Heart left ventricle (tissue), 13 donors: Measurements from ENCODE around the gene CPLX3.

Experiments
- CTCF ChIP-seq, 12 donors: fragments of 200-600 bp; sonication (generic) in 4 of 12; IDR thresholded peaks; one replicate each; pipeline versions ENCODE4 v1.5.0 to v1.8.0; 2018 to 2022; ENCODE audit warnings: antibody characterized with exemption in 12 of 12, mild to moderate bottlenecking in 5 of 12
- POLR2A ChIP-seq, 2 donors: fragments of 450-650 bp; IDR thresholded peaks; one replicate each; pipeline ENCODE4 v1.6.1; 2017; ENCODE audit warnings: antibody characterized with exemption in 2 of 2, mild to moderate bottlenecking in 2 of 2, moderate library complexity in 2 of 2
- donor health status: ischemic (EF 13 %, LVEDD 7.1; RV severe dilation, severe dysfunction).
- donor health status: DM: no; HTN: yes; CAD: no.
- donor health status: DM: no; HTN: no; CAD: no.
- donor health status: ischemic (EF 25% LVEDD 6.9; RV normal size, moderate dysfunction).
- donor health status: ischemic (EF 25% LVEDD 5.7; RV mildly dilated, moderate dysfunction).
- donor health status: ischemic (EF 35%, LVEDD 5.7; RV mildly dilated, moderate dysfunction).
- donor health status: nonischemic (EF 11% LVEDD 7.7; RV severe dilation, severe dysfunction).
- donor health status: DM: yes; HTN: yes; CAD: no.
- donor health status: PGD.
- donor health status: ischemic (EF 29% LVEDD 5.4; RV normal size, mild dysfunction).
- donor health status: nonischemic (EF 23%, LVEDD 6.1; RV moderate dilation, normal function).

DNA sequence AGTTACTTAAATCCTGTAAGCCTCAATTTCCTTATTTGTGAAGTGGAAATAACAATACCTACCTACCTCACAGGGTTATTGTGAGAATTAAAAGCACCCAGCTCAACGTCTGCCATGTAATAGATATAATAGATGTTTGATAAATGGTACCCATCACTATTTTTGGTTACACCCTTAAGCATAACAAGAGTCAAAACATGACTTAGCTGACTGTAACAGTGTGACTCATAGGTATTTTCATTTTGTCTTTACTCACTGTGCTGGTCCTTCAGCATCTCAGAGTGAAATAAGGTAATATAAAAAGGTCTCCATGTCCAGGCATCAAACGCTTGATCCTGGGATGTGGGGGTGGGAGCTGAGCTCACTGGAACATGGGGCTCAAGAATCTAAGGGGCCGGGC, 3.1 kb downstream of the CPLX3 start:
- TF ChIP-seq CTCF (IDR thresholded peaks at IDR 0.05) (no peak), POLR2A (IDR thresholded peaks at IDR 0.05) (no peak)
